ENCODE results near the gene ZNF649. TPM values are rescaled to one million over a fixed set of nuclear protein-coding genes. Genes with fewer than 3 reads are reported as not detected.
A peak's percentile ranks its signal among the peaks of the same experiment; 100 is the strongest.

ZNF649 gene
- 3.5 and 3.6 TPM in 2 replicates for polyA plus RNA-seq (2011; rRNA removed)
- polyA minus RNA-seq (2011; rRNA and poly(A)+ RNA removed): 6.1 and 9.3 TPM in 2 replicates

GRCh38 chr19:51904331-51905165 lies at the start of gene ZNF649:
ZNF649 (minus strand) TSS chr19:51905017; CDS start chr19:51900107, 4,910 bp downstream.
- Histone ChIP-seq H3K9me3 (ENCODE audit: control insufficient read depth, insufficient read depth, low read length) (peaks cover 19% of the 10 kb centered on the region), H3K4me3 (ENCODE audit: low read depth, low read length) (peak within 1 kb of the TSS; percentile 82), H3K27me3 (ENCODE audit: control insufficient read depth, insufficient read depth, low read length) (no peaks in the 10 kb centered on the region), H3K27ac (ENCODE audit: low read depth, low read length) (no peak within 1 kb of the TSS)
- peak; percentile 62 for DNase-seq (ENCODE audit: low read depth, low spot score)
- CTCF ChIA-PET: no interaction called here
- TF ChIP-seq CTCF (IDR thresholded peaks at IDR 0.05; ENCODE audit: low read depth, low read length): no peak
- POLR2A ChIA-PET: no interaction called here

GRCh38 chr19:51948975-51949374 lies 44.2 kb upstream of the ZNF649 start:
- ChIA-PET POLR2A (no interaction called here), CTCF (no interaction called here)
- Histone ChIP-seq H3K27ac (ENCODE audit: low read depth, low read length) (no peak overlapping the region), H3K4me3 (ENCODE audit: low read depth, low read length) (peak overlapping the region; percentile 48), H3K9me3 (ENCODE audit: control insufficient read depth, insufficient read depth, low read length) (peaks cover 37% of the 10 kb centered on the region), H3K27me3 (ENCODE audit: control insufficient read depth, insufficient read depth, low read length) (no peaks in the 10 kb centered on the region)
- DNase-seq (ENCODE audit: low read depth, low spot score): no peak
- no peak for TF ChIP-seq CTCF (IDR thresholded peaks at IDR 0.05; ENCODE audit: low read depth, low read length)

- Histone ChIP-seq H3K27me3 (ENCODE audit: control insufficient read depth, insufficient read depth, low read length) (no peaks in the 10 kb centered on the region), H3K4me3 (ENCODE audit: low read depth, low read length) (no peak overlapping the region), H3K27ac (ENCODE audit: low read depth, low read length) (no peak overlapping the region), H3K9me3 (ENCODE audit: control insufficient read depth, insufficient read depth, low read length) (peaks cover 44% of the 10 kb centered on the region)
- DNase-seq (ENCODE audit: low read depth, low spot score): no peak
- ChIA-PET POLR2A (no interaction called here), CTCF (no interaction called here)
- no peak for TF ChIP-seq CTCF (IDR thresholded peaks at IDR 0.05; ENCODE audit: low read depth, low read length)
Measured at GRCh38 chr19:51946602-51947001, 41.8 kb upstream of the ZNF649 start.

- Histone ChIP-seq H3K27ac (ENCODE audit: low read depth, low read length) (no peak overlapping the region), H3K27me3 (ENCODE audit: control insufficient read depth, insufficient read depth, low read length) (no peaks in the 10 kb centered on the region), H3K4me3 (ENCODE audit: low read depth, low read length) (no peak overlapping the region), H3K9me3 (ENCODE audit: control insufficient read depth, insufficient read depth, low read length) (peaks cover 54% of the 10 kb centered on the region)
- DNase-seq (ENCODE audit: low read depth, low spot score): no peak
- TF ChIP-seq CTCF (IDR thresholded peaks at IDR 0.05; ENCODE audit: low read depth, low read length): no peak
- CTCF ChIA-PET: no interaction called here
- POLR2A ChIA-PET: no interaction called here
Measured at GRCh38 chr19:51944798-51945552, 40.2 kb upstream of the ZNF649 start.

GRCh38 chr19:51938936-51939335 lies 34.1 kb upstream of the ZNF649 start:
- ChIA-PET POLR2A (no interaction called here), CTCF (no interaction called here)

More at GRCh38 chr19:51938936-51939335, 34.1 kb upstream of the ZNF649 start:
- no peak overlapping the region for H3K27ac ChIP-seq (ENCODE audit: low read depth, low read length)
- H3K9me3 ChIP-seq (ENCODE audit: control insufficient read depth, insufficient read depth, low read length): peaks cover 29% of the 10 kb centered on the region
- no peak for TF ChIP-seq CTCF (IDR thresholded peaks at IDR 0.05; ENCODE audit: low read depth, low read length)
- H3K27me3 ChIP-seq (ENCODE audit: control insufficient read depth, insufficient read depth, low read length): no peaks in the 10 kb centered on the region
- no peak for DNase-seq (ENCODE audit: low read depth, low spot score)
- H3K4me3 ChIP-seq (ENCODE audit: low read depth, low read length): no peak overlapping the region
